GM12878 (cell line): ENCODE measurements around the gene VTA1. TPM values are rescaled to one million over a fixed set of nuclear protein-coding genes. Genes with fewer than 3 reads are reported as not detected.

Experiments
- ATAC-seq: fragments of 200-7000 bp; cut with Tn5 transposase; 3 replicates; pipeline ENCODE4 v1.9.1; 2020; ENCODE audit warnings: mild to moderate bottlenecking, moderate library complexity
- BruUV-seq: library from RNA; stranded (reverse); fragments of 400-500 nt; replicated peaks from 2 replicates; lab custom pipeline; 2021; lab: Mats Ljungman, UMichigan
- CTCF ChIA-PET: fragments of 300-600 bp; sonication (Branson Sonifier 250); formaldehyde crosslinking; extraction: SDS; loops from one replicate; lab custom pipeline; 2021; ENCODE audit warnings: inconsistent platforms; lab: Yijun Ruan, JAX
- POLR2A ChIA-PET: fragments of 350-600 bp; formaldehyde crosslinking; extraction: SDS; loops from one replicate; lab custom pipeline; 2021; ENCODE audit warnings: inconsistent platforms; lab: Charles Lee
- RAD21 ChIA-PET: fragments of 300-600 bp; sonication (Branson Sonifier 250); formaldehyde crosslinking; loops from one replicate; lab custom pipeline; 2023; ENCODE audit warnings: antibody characterized with exemption; ENCODE audit not compliant: unreplicated experiment; lab: Charles Lee
- SMC1A ChIA-PET: fragments of 300-600 bp; sonication (Branson Sonifier 250); formaldehyde crosslinking; loops from one replicate; lab custom pipeline; 2023; ENCODE audit not compliant: unreplicated experiment, uncharacterized antibody; lab: Charles Lee
- DNase-seq: peaks from one replicate; pipeline ENCODE4 v3.0.0-alpha.2; 2011; ENCODE audit warnings: low read depth, low spot score
- FAIRE-seq: peaks from 3 replicates; lab custom pipeline; 2011; peaks lifted over from hg19 to GRCh38; lab: Jason Lieb, UNC
- H2AFZ ChIP-seq: 2 replicates; pipeline ENCODE4 v1.6.0; 2011; ENCODE audit warnings: low read depth, low read length, control low read depth; ENCODE audit not compliant: control insufficient read depth
- H3K27ac ChIP-seq: 2 replicates; pipeline ENCODE4 v1.5.1; 2011; ENCODE audit warnings: control low read depth; ENCODE audit not compliant: control insufficient read depth, insufficient read depth
- H3K27me3 ChIP-seq, 2 experiments: replicated peaks in 1 of 2; 2 replicates each; pipeline versions ENCODE4 v1.6.0 to v1.6.1; 2011; ENCODE audit warnings: low read length in 1 of 2; ENCODE audit not compliant: control insufficient read depth in 2 of 2, insufficient read depth in 2 of 2
- H3K36me3 ChIP-seq, 2 experiments: 2 replicates each; pipeline ENCODE4 v1.5.1; 2011; ENCODE audit warnings: low read length in 1 of 2; ENCODE audit not compliant: control insufficient read depth in 2 of 2, insufficient read depth in 2 of 2
- H3K4me1 ChIP-seq: 2 replicates; pipeline ENCODE4 v1.6.1; 2011; ENCODE audit warnings: mild to moderate bottlenecking, low read length, moderate library complexity, mixed read lengths; ENCODE audit not compliant: control insufficient read depth, insufficient read depth
- H3K4me2 ChIP-seq: 2 replicates; pipeline ENCODE4 v1.6.0; 2011; ENCODE audit warnings: control low read depth; ENCODE audit not compliant: control insufficient read depth, insufficient read depth
- H3K4me3 ChIP-seq: fragments of 200-600 bp; sonication (generic); 2 replicates; pipeline ENCODE4 v1.5.1; 2016
- H3K79me2 ChIP-seq: 2 replicates; pipeline ENCODE4 v1.6.0; 2011; ENCODE audit warnings: low read length; ENCODE audit not compliant: control insufficient read depth, insufficient read depth
- H3K9ac ChIP-seq: 2 replicates; pipeline ENCODE4 v1.8.0; 2011; ENCODE audit warnings: low read length, control low read depth, mixed read lengths; ENCODE audit not compliant: control insufficient read depth, insufficient read depth
- H3K9me3 ChIP-seq: replicated peaks from 3 replicates; pipeline ENCODE4 v1.5.1; 2011; ENCODE audit warnings: mild to moderate bottlenecking, low read length; ENCODE audit not compliant: control insufficient read depth, insufficient read depth
- H4K20me1 ChIP-seq: 2 replicates; pipeline ENCODE4 v1.6.0; 2011; ENCODE audit not compliant: control insufficient read depth, insufficient read depth
- BRCA1 ChIP-seq: IDR thresholded peaks from 2 replicates; pipeline ENCODE4 v1.6.1; 2011; ENCODE audit warnings: low read depth, low read length, improper control_type of control experiment
- CHD1 ChIP-seq: IDR thresholded peaks from 2 replicates; pipeline ENCODE4 v1.6.1; 2012; ENCODE audit warnings: low read depth, low read length, improper control_type of control experiment
- FOXK2 ChIP-seq: fragments of 450-650 bp; IDR thresholded peaks from 2 replicates; pipeline ENCODE4 v1.6.1; 2017; ENCODE audit warnings: mild to moderate bottlenecking, moderate library complexity
- GABPA ChIP-seq: IDR thresholded peaks from 2 replicates; pipeline ENCODE4 v1.6.1; 2014; ENCODE audit warnings: antibody characterized with exemption, low read depth, mild to moderate bottlenecking, inconsistent platforms
- HDAC6 ChIP-seq: fragments of 200-600 bp; sonication (generic); IDR thresholded peaks from one replicate; pipeline ENCODE4 v1.8.0; 2017; ENCODE audit warnings: antibody characterized with exemption; ENCODE audit not compliant: unreplicated experiment
- HDGF ChIP-seq: fragments of 450-650 bp; IDR thresholded peaks from 2 replicates; pipeline ENCODE4 v1.6.1; 2016; ENCODE audit warnings: antibody characterized with exemption
- IRF3 ChIP-seq: fragments of 450-650 bp; IDR thresholded peaks from 2 replicates; pipeline ENCODE4 v1.6.1; 2014; ENCODE audit warnings: mild to moderate bottlenecking
- MTA3 ChIP-seq: IDR thresholded peaks from 2 replicates; pipeline ENCODE4 v1.6.1; 2012; ENCODE audit warnings: low read length, inconsistent platforms, borderline replicate concordance
- NRF1 ChIP-seq: conservative IDR thresholded peaks from 2 replicates; pipeline ENCODE4 v1.6.1; 2011; ENCODE audit warnings: mild to moderate bottlenecking, low read depth, low read length, improper control_type of control experiment
- PAX5 ChIP-seq: IDR thresholded peaks from 2 replicates; pipeline ENCODE4 v1.6.1; 2011; ENCODE audit warnings: low read depth, low read length, borderline replicate concordance
- RAD21 ChIP-seq: IDR thresholded peaks from 2 replicates; pipeline ENCODE4 v1.6.1; 2011; ENCODE audit warnings: mild to moderate bottlenecking, low read depth, low read length, moderate library complexity; ENCODE audit not compliant: insufficient read depth
- RELA ChIP-seq: fragments of 450-650 bp; IDR thresholded peaks from 2 replicates; pipeline ENCODE4 v1.8.0; 2014; ENCODE audit warnings: borderline replicate concordance; ENCODE audit not compliant: partially characterized antibody
- SIX5 ChIP-seq: IDR thresholded peaks from 2 replicates; pipeline ENCODE4 v1.6.1; 2011; ENCODE audit warnings: mild to moderate bottlenecking, low read depth, low read length, moderate library complexity; ENCODE audit not compliant: severe bottlenecking
- SMARCA5 ChIP-seq: fragments of 450-650 bp; IDR thresholded peaks from 2 replicates; pipeline ENCODE4 v1.6.1; 2017; ENCODE audit warnings: mild to moderate bottlenecking
- SMC3 ChIP-seq: IDR thresholded peaks from 2 replicates; pipeline ENCODE4 v1.6.1; 2011; ENCODE audit warnings: low read length, improper control_type of control experiment, borderline replicate concordance
- SP1 ChIP-seq: IDR thresholded peaks from one replicate; pipeline ENCODE4 v1.6.1; 2011; ENCODE audit warnings: low read depth, low read length
- SUZ12 ChIP-seq: fragments of 200-600 bp; sonication (generic); IDR thresholded peaks from one replicate; pipeline ENCODE4 v1.6.1; 2018; ENCODE audit warnings: antibody characterized with exemption, mild to moderate bottlenecking; ENCODE audit not compliant: unreplicated experiment
- WGBS: methylation state at CpG from one replicate; pipeline ENCODE4 v1.1.6; 2016; ENCODE audit warnings: low lambda C conversion rate; ENCODE audit not compliant: insufficient replicate concordance, insufficient coverage; ENCODE audit errors: missing lambda C conversion rate; 5-methylcytosine and 5-hydroxymethylcytosine counted together
- in situ Hi-C: fragments of 300-500 bp; cut with MboI; formaldehyde crosslinking; loops from 9 replicates; pipeline ENCODE4 v1.14.3; 2018; ENCODE audit warnings: mixed read lengths
- intact Hi-C: fragments of 100-400 bp; cut with micrococcal nuclease; formaldehyde crosslinking; loops from one replicate; pipeline ENCODE4 v1.14.2; 2022; ENCODE audit not compliant: unreplicated experiment
- polyA plus RNA-seq, 11 experiments: library from polyadenylated mRNA; depleted of rRNA in 4 of 11; unstranded in 6 of 11; stranded (reverse) in 5 of 11; fragments of >200 nt; fragmentation: Nextera tagmentation in 4 of 11; fragmentation: Illumina TruSeq in 1 of 11; extraction: Ambion mirVana in 4 of 11; extraction: Trizol in 1 of 11; gene quantifications; 1 replicate in 1 of 11; 2 replicates in 10 of 11; pipeline versions ENCODE4 v1.2.1 to v1.2.3, GENCODE V29; 2011 to 2016; ENCODE audit warnings: inconsistent platforms in 2 of 11, missing spikeins in 2 of 11, low read depth in 1 of 11
- total RNA-seq, 4 experiments: library from RNA; depleted of rRNA in 3 of 4; stranded (reverse); fragments of >200 nt in 3 of 4; fragmentation: Illumina TruSeq in 1 of 4; extraction: Trizol in 1 of 4; gene quantifications; 2 replicates each; pipeline versions ENCODE4 v1.2.1 to v1.2.3, GENCODE V29; 2013 to 2021
- TF ChIP-seq, protein P1 (sequence below): fragments of 150-350 bp; IDR thresholded peaks from 2 replicates; pipeline ENCODE4 v1.6.1; 2016; ENCODE audit warnings: low read depth, low read length

The VTA1 gene
- total and polyA plus RNA-seq, 10 of the 15 experiments (the other 5 are each of a cell fraction or from before 2014, with no cell fraction given) = 48.3 to 126 (median 90.7) TPM

DNA sequence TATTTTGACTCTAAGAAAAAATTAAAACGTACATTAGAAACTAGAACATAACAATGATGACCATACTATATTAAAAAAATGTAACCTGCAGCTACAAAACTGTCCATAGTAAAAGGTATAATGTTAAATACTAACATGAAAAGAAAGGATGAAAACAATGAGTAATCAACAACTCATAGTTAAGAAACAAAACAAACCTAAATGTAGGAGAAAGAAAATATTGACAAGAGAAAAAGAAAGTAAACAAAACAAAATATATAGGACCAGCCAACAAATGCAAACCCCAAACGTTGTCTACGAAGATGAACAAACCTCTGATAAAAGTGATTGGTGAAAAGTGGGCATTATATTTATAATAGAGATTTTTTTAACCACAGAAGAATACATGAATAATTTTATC is 113.7 kb downstream of the VTA1 start:
- in situ Hi-C loops = no loop called here
- TF ChIP-seq RAD21 (no peak), IRF3 (no peak), SP1 (no peak), CHD1 (no peak), RELA (no peak), HDGF (no peak), SIX5 (no peak), SUZ12 (no peak), BRCA1 (no peak), PAX5 (no peak), FOXK2 (no peak), GABPA (no peak), MTA3 (no peak), SMARCA5 (no peak), HDAC6 (no peak), NRF1 (no peak), SMC3 (no peak)
- TF ChIP-seq, protein P1, sequence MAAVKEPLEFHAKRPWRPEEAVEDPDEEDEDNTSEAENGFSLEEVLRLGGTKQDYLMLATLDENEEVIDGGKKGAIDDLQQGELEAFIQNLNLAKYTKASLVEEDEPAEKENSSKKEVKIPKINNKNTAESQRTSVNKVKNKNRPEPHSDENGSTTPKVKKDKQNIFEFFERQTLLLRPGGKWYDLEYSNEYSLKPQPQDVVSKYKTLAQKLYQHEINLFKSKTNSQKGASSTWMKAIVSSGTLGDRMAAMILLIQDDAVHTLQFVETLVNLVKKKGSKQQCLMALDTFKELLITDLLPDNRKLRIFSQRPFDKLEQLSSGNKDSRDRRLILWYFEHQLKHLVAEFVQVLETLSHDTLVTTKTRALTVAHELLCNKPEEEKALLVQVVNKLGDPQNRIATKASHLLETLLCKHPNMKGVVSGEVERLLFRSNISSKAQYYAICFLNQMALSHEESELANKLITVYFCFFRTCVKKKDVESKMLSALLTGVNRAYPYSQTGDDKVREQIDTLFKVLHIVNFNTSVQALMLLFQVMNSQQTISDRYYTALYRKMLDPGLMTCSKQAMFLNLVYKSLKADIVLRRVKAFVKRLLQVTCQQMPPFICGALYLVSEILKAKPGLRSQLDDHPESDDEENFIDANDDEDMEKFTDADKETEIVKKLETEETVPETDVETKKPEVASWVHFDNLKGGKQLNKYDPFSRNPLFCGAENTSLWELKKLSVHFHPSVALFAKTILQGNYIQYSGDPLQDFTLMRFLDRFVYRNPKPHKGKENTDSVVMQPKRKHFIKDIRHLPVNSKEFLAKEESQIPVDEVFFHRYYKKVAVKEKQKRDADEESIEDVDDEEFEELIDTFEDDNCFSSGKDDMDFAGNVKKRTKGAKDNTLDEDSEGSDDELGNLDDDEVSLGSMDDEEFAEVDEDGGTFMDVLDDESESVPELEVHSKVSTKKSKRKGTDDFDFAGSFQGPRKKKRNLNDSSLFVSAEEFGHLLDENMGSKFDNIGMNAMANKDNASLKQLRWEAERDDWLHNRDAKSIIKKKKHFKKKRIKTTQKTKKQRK = no peak
- no peak for FAIRE-seq
- ChIA-PET POLR2A (no interaction called here), CTCF (no interaction called here), SMC1A (interaction anchor here (1.1 kb wide), 1 partner anchor 11 kb away, joined by 3 read pairs; no protein-coding TSS in a partner anchor), RAD21 (no interaction called here)
- H3K4me2 ChIP-seq = no peak overlapping the region
- H3K79me2 ChIP-seq = no peaks in the 10 kb centered on the region
- no peak for ATAC-seq
- intact Hi-C loops = no loop called here
- 14% methylated on average over 3 of the region's 3 CpGs for WGBS
- BruUV-seq = no TSS peak
- H3K4me1 ChIP-seq = no peaks in the 10 kb centered on the region
- no peaks in the 10 kb centered on the region for H4K20me1 ChIP-seq
- H2AFZ ChIP-seq = no peak overlapping the region
- no peaks in the 10 kb centered on the region for H3K27me3 ChIP-seq
- H3K9ac ChIP-seq = no peak overlapping the region
- no peaks in the 10 kb centered on the region for H3K36me3 ChIP-seq
- no peak for DNase-seq
- no peaks in the 10 kb centered on the region for H3K9me3 ChIP-seq
- no peak overlapping the region for H3K4me3 ChIP-seq
- no peak overlapping the region for H3K27ac ChIP-seq
